Endothelial cell of umbilical vein (primary cell): ENCODE measurements around the gene NGLY1. TPM values are rescaled to one million over a fixed set of nuclear protein-coding genes. Genes with fewer than 3 reads are reported as not detected.
A peak's percentile ranks its signal among the peaks of the same experiment; 100 is the strongest.

Experiments used
- Bru-seq: library from RNA; stranded (reverse); fragments of 400-500 nt; gene quantifications from one replicate; lab custom pipeline; 2021; lab: Mats Ljungman, UMichigan
- BruChase-seq, 2 experiments: library from RNA; stranded (reverse); fragments of 400-500 nt; gene quantifications; one replicate each; lab custom pipeline; 2021; lab: Mats Ljungman, UMichigan
- BruUV-seq: library from RNA; stranded (reverse); fragments of 400-500 nt; replicated peaks from 2 replicates; lab custom pipeline; 2021; lab: Mats Ljungman, UMichigan
- CTCF ChIA-PET: fragments of 300-600, 350-600 bp; sonication (Branson Sonifier 250); formaldehyde crosslinking; loops from one replicate; lab custom pipeline; 2021; ENCODE audit warnings: antibody characterized with exemption, inconsistent platforms; lab: Charles Lee
- POLR2A ChIA-PET: fragments of 300-600, 350-600 bp; sonication (Branson Sonifier 250); formaldehyde crosslinking; loops from one replicate; lab custom pipeline; 2021; ENCODE audit warnings: antibody characterized with exemption, inconsistent platforms; lab: Charles Lee
- DNase-seq: peaks from one replicate; pipeline ENCODE4 v3.0.0-alpha.2; 2011; ENCODE audit warnings: low read depth, low spot score
- FAIRE-seq: peaks from 2 replicates; lab custom pipeline; 2011; peaks lifted over from hg19 to GRCh38; lab: Jason Lieb, UNC
- H2AFZ ChIP-seq: 2 replicates; pipeline ENCODE4 v1.6.0; 2012; ENCODE audit warnings: low read depth, low read length, control low read depth, inconsistent platforms
- H3K27ac ChIP-seq: 2 replicates; pipeline ENCODE4 v1.5.1; 2011; ENCODE audit warnings: low read depth, mild to moderate bottlenecking, control low read depth, low read length, moderate library complexity; ENCODE audit not compliant: insufficient read depth
- H3K27me3 ChIP-seq, 2 experiments: 2 replicates each; pipeline versions ENCODE4 v1.6.0 to v1.6.1; 2011; ENCODE audit warnings: low read length in 2 of 2, mixed read lengths in 1 of 2; ENCODE audit not compliant: control insufficient read depth in 2 of 2, insufficient read depth in 2 of 2
- H3K36me3 ChIP-seq, 2 experiments: 2 replicates in 1 of 2; 3 replicates in 1 of 2; pipeline ENCODE4 v1.5.1; 2011; ENCODE audit warnings: low read length in 2 of 2, mild to moderate bottlenecking in 1 of 2, moderate library complexity in 1 of 2; ENCODE audit not compliant: control insufficient read depth in 2 of 2, insufficient read depth in 2 of 2; ENCODE audit errors: extremely low read depth in 1 of 2
- H3K4me1 ChIP-seq: 3 replicates; pipeline ENCODE4 v1.5.1; 2011; ENCODE audit warnings: mild to moderate bottlenecking, low read length; ENCODE audit not compliant: control insufficient read depth, insufficient read depth; ENCODE audit errors: extremely low read depth
- H3K4me2 ChIP-seq: 2 replicates; pipeline ENCODE4 v1.6.1; 2011; ENCODE audit warnings: low read length, control low read depth, mixed read lengths; ENCODE audit not compliant: insufficient read depth
- H3K4me3 ChIP-seq, 3 experiments: fragments of 200-600 bp in 1 of 3; sonication (generic), shearing (Covaris generic) in 1 of 3; replicated peaks in 1 of 3; 2 replicates each; pipeline ENCODE4 v1.5.1; 2011 to 2016; ENCODE audit warnings: control low read depth in 3 of 3, low read length in 3 of 3, mild to moderate bottlenecking in 2 of 3, inconsistent platforms in 1 of 3, low read depth in 1 of 3, moderate library complexity in 1 of 3; ENCODE audit not compliant: insufficient read depth in 1 of 3
- H3K79me2 ChIP-seq: 2 replicates; pipeline ENCODE4 v1.6.0; 2012; ENCODE audit warnings: low read length, inconsistent platforms; ENCODE audit not compliant: control insufficient read depth, insufficient read depth
- H3K9ac ChIP-seq: replicated peaks from 2 replicates; pipeline ENCODE3; 2011; ENCODE audit warnings: low read length, control low read depth; ENCODE audit not compliant: insufficient read depth; ENCODE audit errors: extremely low read depth
- H3K9me1 ChIP-seq: replicated peaks from 3 replicates; pipeline ENCODE4 v1.6.0; 2011; ENCODE audit warnings: mild to moderate bottlenecking, low read length; ENCODE audit not compliant: control insufficient read depth, insufficient read depth; ENCODE audit errors: extremely low read depth
- H3K9me3 ChIP-seq: replicated peaks from 2 replicates; pipeline ENCODE4 v1.5.1; 2012; ENCODE audit warnings: low read length, inconsistent platforms; ENCODE audit not compliant: control insufficient read depth, insufficient read depth
- H4K20me1 ChIP-seq: replicated peaks from 2 replicates; pipeline ENCODE3; 2011; ENCODE audit warnings: mild to moderate bottlenecking, low read length; ENCODE audit not compliant: control insufficient read depth, insufficient read depth; ENCODE audit errors: extremely low read depth
- EZH2 ChIP-seq: IDR thresholded peaks from 2 replicates; pipeline ENCODE4 v1.6.1; 2012; ENCODE audit warnings: borderline replicate concordance, low read depth, mild to moderate bottlenecking, moderate library complexity, low read length, inconsistent platforms; ENCODE audit not compliant: severe bottlenecking
- FOS ChIP-seq: IDR thresholded peaks from 2 replicates; pipeline ENCODE4 v1.6.1; 2011; ENCODE audit warnings: mild to moderate bottlenecking, low read length, moderate library complexity, borderline replicate concordance; ENCODE audit not compliant: insufficient read depth
- GATA2 ChIP-seq: IDR thresholded peaks from 2 replicates; pipeline ENCODE4 v1.7.0; 2011; ENCODE audit warnings: low read depth, mild to moderate bottlenecking, moderate library complexity, mixed read lengths, low read length; ENCODE audit not compliant: insufficient read length, insufficient read depth
- JUN ChIP-seq: IDR thresholded peaks from 2 replicates; pipeline ENCODE4 v1.6.1; 2011; ENCODE audit warnings: borderline replicate concordance, low read depth; ENCODE audit not compliant: insufficient read length, insufficient read depth
- MYC ChIP-seq: IDR thresholded peaks from one replicate; pipeline ENCODE4 v1.6.1; 2011; ENCODE audit warnings: mild to moderate bottlenecking, low read depth, low read length
- POLR2A ChIP-seq: IDR thresholded peaks from 2 replicates; pipeline ENCODE4 v1.6.1; 2012; ENCODE audit warnings: low read depth, mild to moderate bottlenecking, control low read depth, low read length
- POLR2AphosphoS5 ChIP-seq: IDR thresholded peaks from 2 replicates; pipeline ENCODE4 v1.6.1; 2012; ENCODE audit warnings: low read depth, mild to moderate bottlenecking, control low read depth, low read length, moderate library complexity; ENCODE audit not compliant: insufficient read depth
- dilution Hi-C: fragments of 300-500 bp; cut with MboI; formaldehyde crosslinking; loops from one replicate; pipeline ENCODE4 v1.15.0; 2019; ENCODE audit warnings: low sequenced_read_pairs; ENCODE audit not compliant: extremely low pct_ligation_motif_present
- intact Hi-C: fragments of 100-400 bp; cut with micrococcal nuclease; formaldehyde crosslinking; loops from one replicate; pipeline ENCODE4 v1.10.0; 2022
- long read RNA-seq: library from polyadenylated mRNA; stranded (forward); transcript quantifications from one replicate; pipeline ENCODE4 v2.0.0, GENCODE V29; 2021
- polyA minus RNA-seq, 3 experiments: library from RNA; depleted of rRNA, polyadenylated mRNA; stranded (reverse); fragments of >200 nt; gene quantifications; 1 replicate in 1 of 3; 2 replicates in 2 of 3; pipeline ENCODE4 v1.2.3, GENCODE V29; 2011
- polyA plus RNA-seq, 4 experiments: library from polyadenylated mRNA; depleted of rRNA in 3 of 4; stranded (reverse) in 3 of 4; unstranded in 1 of 4; fragments of >200 nt; gene quantifications; 2 replicates each; pipeline versions ENCODE4 v1.2.1 to v1.2.3, GENCODE V29; 2011 to 2012; ENCODE audit warnings: missing spikeins in 1 of 4
- total RNA-seq: library from RNA; stranded (reverse); gene quantifications from 2 replicates; pipeline ENCODE4 v1.2.3, GENCODE V29; 2021
- TF ChIP-seq, protein P1 (sequence below), 2 donors: IDR thresholded peaks; 1 replicate in 1 of 2; 2 replicates in 1 of 2; pipeline ENCODE4 v1.5.1; 2011; ENCODE audit warnings: low read length in 2 of 2, mild to moderate bottlenecking in 2 of 2, moderate library complexity in 2 of 2, control low read depth in 1 of 2, inconsistent platforms in 1 of 2, low read depth in 1 of 2; ENCODE audit not compliant: insufficient read depth in 1 of 2; ENCODE audit errors: extremely low read depth in 1 of 2
- TF ChIP-seq, protein P2 (sequence below): IDR thresholded peaks from 2 replicates; pipeline ENCODE4 v1.6.1; 2011; ENCODE audit not compliant: insufficient read depth, insufficient read length

Gene NGLY1, protein sequence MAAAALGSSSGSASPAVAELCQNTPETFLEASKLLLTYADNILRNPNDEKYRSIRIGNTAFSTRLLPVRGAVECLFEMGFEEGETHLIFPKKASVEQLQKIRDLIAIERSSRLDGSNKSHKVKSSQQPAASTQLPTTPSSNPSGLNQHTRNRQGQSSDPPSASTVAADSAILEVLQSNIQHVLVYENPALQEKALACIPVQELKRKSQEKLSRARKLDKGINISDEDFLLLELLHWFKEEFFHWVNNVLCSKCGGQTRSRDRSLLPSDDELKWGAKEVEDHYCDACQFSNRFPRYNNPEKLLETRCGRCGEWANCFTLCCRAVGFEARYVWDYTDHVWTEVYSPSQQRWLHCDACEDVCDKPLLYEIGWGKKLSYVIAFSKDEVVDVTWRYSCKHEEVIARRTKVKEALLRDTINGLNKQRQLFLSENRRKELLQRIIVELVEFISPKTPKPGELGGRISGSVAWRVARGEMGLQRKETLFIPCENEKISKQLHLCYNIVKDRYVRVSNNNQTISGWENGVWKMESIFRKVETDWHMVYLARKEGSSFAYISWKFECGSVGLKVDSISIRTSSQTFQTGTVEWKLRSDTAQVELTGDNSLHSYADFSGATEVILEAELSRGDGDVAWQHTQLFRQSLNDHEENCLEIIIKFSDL
- total RNA-seq (29.6 and 31.5 TPM in 2 replicates), polyA plus RNA-seq (3.5 and 5.3 TPM in 2 replicates), polyA minus RNA-seq (12.3 and 13.9 TPM in 2 replicates), Bru-seq, nascent RNA (percentile 78 among the genes with signal in this experiment), BruChase-seq, experiment 1, labeled RNA remaining after a 6-hour chase (percentile 64 among the genes with signal in this experiment), BruChase-seq, experiment 2, labeled RNA remaining after a 2-hour chase (percentile 64 among the genes with signal in this experiment)
- polyA plus RNA-seq (2011; cell fraction: cytosol; rRNA removed): 7.6 and 8.3 TPM in 2 replicates
- polyA plus RNA-seq (2011; cell fraction: nucleus; rRNA removed): 17.7 and 21.1 TPM in 2 replicates
- 20.1 and 25.0 TPM in 2 replicates for polyA plus RNA-seq (2012)
- 9.7 TPM for polyA minus RNA-seq (2011; cell fraction: cytosol; rRNA and poly(A)+ RNA removed)
- 37.9 and 55.0 TPM in 2 replicates for polyA minus RNA-seq (2011; cell fraction: nucleus; rRNA and poly(A)+ RNA removed)
- long read RNA-seq, transcript NGLY1-202 (12 exons, 2,473 nt): major isoform, 108 of 157 reads
- long read RNA-seq, transcript NGLY1-204 (11 exons, 2,024 nt): minor isoform, 18 of 157 reads
- long read RNA-seq, partial matches to known transcripts: 5 of 157 reads
- long read RNA-seq, other reads (novel, unspliced or antisense): 22 of 157 reads

GRCh38 chr3:25782938-25783660 lies at the start of gene NGLY1:
NGLY1 (minus strand) TSS chr3:25783443; CDS start chr3:25783390, 53 bp downstream.
- no TSS peak for BruUV-seq
- Histone ChIP-seq H3K36me3 (no peaks in the 10 kb centered on the region), H3K27ac (peak within 1 kb of the TSS; percentile 47), H3K4me2 (peak within 1 kb of the TSS; percentile 93), H3K79me2 (peaks cover 19% of the 10 kb centered on the region), H4K20me1 (no peaks in the 10 kb centered on the region), H3K9ac (peak within 1 kb of the TSS; percentile 82), H3K4me1 (peaks cover 13% of the 10 kb centered on the region), H3K9me1 (no peaks in the 10 kb centered on the region), H3K9me3 (no peaks in the 10 kb centered on the region), H2AFZ (peak within 1 kb of the TSS; percentile 99), H3K27me3 (no peaks in the 10 kb centered on the region), H3K4me3 (peak within 1 kb of the TSS; percentile 57 to 98 (median 81))
- TF ChIP-seq EZH2 (no peak), POLR2AphosphoS5 (peak; percentile 86), MYC (no peak), POLR2A (peak; percentile 89), GATA2 (no peak), FOS (no peak), JUN (no peak)
- TF ChIP-seq, protein P1, sequence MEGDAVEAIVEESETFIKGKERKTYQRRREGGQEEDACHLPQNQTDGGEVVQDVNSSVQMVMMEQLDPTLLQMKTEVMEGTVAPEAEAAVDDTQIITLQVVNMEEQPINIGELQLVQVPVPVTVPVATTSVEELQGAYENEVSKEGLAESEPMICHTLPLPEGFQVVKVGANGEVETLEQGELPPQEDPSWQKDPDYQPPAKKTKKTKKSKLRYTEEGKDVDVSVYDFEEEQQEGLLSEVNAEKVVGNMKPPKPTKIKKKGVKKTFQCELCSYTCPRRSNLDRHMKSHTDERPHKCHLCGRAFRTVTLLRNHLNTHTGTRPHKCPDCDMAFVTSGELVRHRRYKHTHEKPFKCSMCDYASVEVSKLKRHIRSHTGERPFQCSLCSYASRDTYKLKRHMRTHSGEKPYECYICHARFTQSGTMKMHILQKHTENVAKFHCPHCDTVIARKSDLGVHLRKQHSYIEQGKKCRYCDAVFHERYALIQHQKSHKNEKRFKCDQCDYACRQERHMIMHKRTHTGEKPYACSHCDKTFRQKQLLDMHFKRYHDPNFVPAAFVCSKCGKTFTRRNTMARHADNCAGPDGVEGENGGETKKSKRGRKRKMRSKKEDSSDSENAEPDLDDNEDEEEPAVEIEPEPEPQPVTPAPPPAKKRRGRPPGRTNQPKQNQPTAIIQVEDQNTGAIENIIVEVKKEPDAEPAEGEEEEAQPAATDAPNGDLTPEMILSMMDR (IDR thresholded peaks at IDR 0.05; ENCODE audit: extremely low read depth in 1 of 2, insufficient read depth in 1 of 2, low read depth in 1 of 2, low read length in 2 of 2): peak in 1 of 2 donors; percentile 5
- TF ChIP-seq, protein P2, sequence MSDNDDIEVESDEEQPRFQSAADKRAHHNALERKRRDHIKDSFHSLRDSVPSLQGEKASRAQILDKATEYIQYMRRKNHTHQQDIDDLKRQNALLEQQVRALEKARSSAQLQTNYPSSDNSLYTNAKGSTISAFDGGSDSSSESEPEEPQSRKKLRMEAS: no peak
- FAIRE-seq (no peak), DNase-seq (peak; percentile 81)
- intact Hi-C loops: loop anchor here (1.0 to 5.0 kb wide), 4 partner anchors 74 to 351 kb away; no protein-coding TSS in a partner anchor
- dilution Hi-C loops: no loop called here
- ChIA-PET CTCF (interaction anchor here (0.8 to 2.4 kb wide), 13 partner anchors 9 to 137 kb away, joined by 3 to 20 read pairs (median 4); no protein-coding TSS in a partner anchor), POLR2A (interaction anchor here (0.6 to 1.3 kb wide), 4 partner anchors 15 to 348 kb away, joined by 3 to 12 read pairs (median 4); no protein-coding TSS in a partner anchor)
